ENCODE data around the gene RTN4RL1.

Gene RTN4RL1

GRCh38 chr17:2064147-2064489 lies 39.0 kb upstream of the RTN4RL1 start:
- no peak for TF ChIP-seq CTCF (IDR thresholded peaks at IDR 0.05; ENCODE audit: low read depth, low read length)
- in situ Hi-C loops (cut with HindIII; ENCODE audit: low sequenced_read_pairs) = loop anchor here (10.0 kb wide), 1 partner anchor 111 kb away; no protein-coding TSS in a partner anchor
- H3K4me3 ChIP-seq (ENCODE audit: low read depth, low read length) = no peak overlapping the region
- no peak for DNase-seq (ENCODE audit: low read depth, low spot score)

GRCh38 chr17:2063261-2064146 lies 38.4 kb upstream of the RTN4RL1 start:
- no peak overlapping the region for H3K4me3 ChIP-seq (ENCODE audit: low read depth, low read length)
- in situ Hi-C loops (cut with HindIII; ENCODE audit: low sequenced_read_pairs) = loop anchor here (10.0 kb wide), 1 partner anchor 111 kb away; no protein-coding TSS in a partner anchor
- no peak for TF ChIP-seq CTCF (IDR thresholded peaks at IDR 0.05; ENCODE audit: low read depth, low read length)
- DNase-seq (ENCODE audit: low read depth, low spot score) = peak; percentile 68

GRCh38 chr17:2062571-2063183 lies 37.5 kb upstream of the RTN4RL1 start:
- H3K4me3 ChIP-seq (ENCODE audit: low read depth, low read length) = no peak overlapping the region
- in situ Hi-C loops (cut with HindIII; ENCODE audit: low sequenced_read_pairs) = loop anchor here (10.0 kb wide), 1 partner anchor 112 kb away; no protein-coding TSS in a partner anchor
- DNase-seq (ENCODE audit: low read depth, low spot score) = peak; percentile 77
- no peak for TF ChIP-seq CTCF (IDR thresholded peaks at IDR 0.05; ENCODE audit: low read depth, low read length)

GRCh38 chr17:2061441-2061958 lies 36.4 kb upstream of the RTN4RL1 start:
- no peak overlapping the region for H3K4me3 ChIP-seq (ENCODE audit: low read depth, low read length)
- no peak for TF ChIP-seq CTCF (IDR thresholded peaks at IDR 0.05; ENCODE audit: low read depth, low read length)
- in situ Hi-C loops (cut with HindIII; ENCODE audit: low sequenced_read_pairs) = loop anchor here (10.0 kb wide), 1 partner anchor 113 kb away; no protein-coding TSS in a partner anchor
- peak; percentile 19 for DNase-seq (ENCODE audit: low read depth, low spot score)

GRCh38 chr17:2060681-2061440 lies 35.7 kb upstream of the RTN4RL1 start:
- DNase-seq (ENCODE audit: low read depth, low spot score) = no peak
- in situ Hi-C loops (cut with HindIII; ENCODE audit: low sequenced_read_pairs) = loop anchor here (10.0 kb wide), 1 partner anchor 114 kb away; no protein-coding TSS in a partner anchor
- peak overlapping the region; percentile 6 for H3K4me3 ChIP-seq (ENCODE audit: low read depth, low read length)
- TF ChIP-seq CTCF (IDR thresholded peaks at IDR 0.05; ENCODE audit: low read depth, low read length) = no peak

- in situ Hi-C loops (cut with HindIII; ENCODE audit: low sequenced_read_pairs) = loop anchor here (10.0 kb wide), 1 partner anchor 114 kb away; no protein-coding TSS in a partner anchor
- H3K4me3 ChIP-seq (ENCODE audit: low read depth, low read length) = peak overlapping the region; percentile 6
- no peak for DNase-seq (ENCODE audit: low read depth, low spot score)
- no peak for TF ChIP-seq CTCF (IDR thresholded peaks at IDR 0.05; ENCODE audit: low read depth, low read length)
Measured at GRCh38 chr17:2060385-2060658, 35.2 kb upstream of the RTN4RL1 start.
